Mesenchymal stem cell (in vitro differentiated cells and primary cell): ENCODE data around the gene ZKSCAN1.

Source experiments
- DNase-seq: peaks from one replicate; pipeline ENCODE4 v3.0.0-alpha.2; 2013
- H2AFZ ChIP-seq: one replicate; pipeline ENCODE4 v1.6.1; 2013; ENCODE audit warnings: low read depth, mild to moderate bottlenecking, control low read depth, inconsistent platforms, low read length, moderate library complexity
- H2AK5ac ChIP-seq: 2 replicates; pipeline ENCODE4 v1.6.1; 2013; ENCODE audit warnings: low read length, moderate library complexity, mild to moderate bottlenecking, inconsistent platforms; ENCODE audit not compliant: severe bottlenecking
- H2BK120ac ChIP-seq: one replicate; pipeline ENCODE4 v1.6.1; 2013; ENCODE audit warnings: low read depth, mild to moderate bottlenecking, inconsistent platforms, low read length, moderate library complexity
- H2BK12ac ChIP-seq, 2 experiments: one replicate each; pipeline ENCODE4 v1.6.1; 2013; ENCODE audit warnings: inconsistent platforms in 2 of 2, low read length in 2 of 2, mild to moderate bottlenecking in 2 of 2, moderate library complexity in 2 of 2, control low read depth in 1 of 2
- H2BK15ac ChIP-seq: one replicate; pipeline ENCODE4 v1.6.1; 2013; ENCODE audit warnings: mild to moderate bottlenecking, low read depth, inconsistent platforms; ENCODE audit not compliant: poor library complexity, severe bottlenecking
- H2BK5ac ChIP-seq: 2 replicates; pipeline ENCODE4 v1.6.1; 2013; ENCODE audit warnings: low read depth, mild to moderate bottlenecking, low read length, control low read depth, inconsistent platforms; ENCODE audit not compliant: poor library complexity, severe bottlenecking
- H3K14ac ChIP-seq, 2 experiments: one replicate each; pipeline ENCODE4 v1.6.1; 2013; ENCODE audit warnings: inconsistent platforms in 2 of 2, low read length in 2 of 2, control low read depth in 1 of 2, mild to moderate bottlenecking in 1 of 2, moderate library complexity in 1 of 2
- H3K18ac ChIP-seq, 2 experiments: one replicate each; pipeline ENCODE4 v1.6.1; 2013; ENCODE audit warnings: inconsistent platforms in 2 of 2, low read length in 2 of 2, control low read depth in 1 of 2, low read depth in 1 of 2, mild to moderate bottlenecking in 1 of 2
- H3K23ac ChIP-seq, 2 experiments: one replicate each; pipeline ENCODE4 v1.6.1; 2013; ENCODE audit warnings: inconsistent platforms in 2 of 2, low read length in 2 of 2, mild to moderate bottlenecking in 2 of 2, moderate library complexity in 2 of 2, control low read depth in 1 of 2
- H3K27ac ChIP-seq: 2 replicates; pipeline ENCODE4 v1.5.1; 2013; ENCODE audit warnings: mild to moderate bottlenecking, moderate library complexity, low read length, control low read depth, inconsistent platforms; ENCODE audit not compliant: poor library complexity, severe bottlenecking
- H3K27me3 ChIP-seq, 2 experiments: 2 replicates each; pipeline versions ENCODE4 v1.6.1 to v1.7.0; 2013; ENCODE audit warnings: low read length in 2 of 2, mild to moderate bottlenecking in 2 of 2, moderate library complexity in 2 of 2, control low read depth in 1 of 2, inconsistent platforms in 1 of 2; ENCODE audit not compliant: control insufficient read depth in 1 of 2, insufficient read depth in 1 of 2
- H3K36me3 ChIP-seq, 2 experiments: 2 replicates each; pipeline versions ENCODE4 v1.6.1 to v1.7.0; 2013; ENCODE audit warnings: low read length in 2 of 2, control low read depth in 1 of 2, inconsistent platforms in 1 of 2, low read depth in 1 of 2, mild to moderate bottlenecking in 1 of 2; ENCODE audit not compliant: insufficient read depth in 2 of 2, control insufficient read depth in 1 of 2
- H3K4ac ChIP-seq, 2 experiments: one replicate each; pipeline ENCODE4 v1.6.1; 2013; ENCODE audit warnings: inconsistent platforms in 2 of 2, low read length in 2 of 2, mild to moderate bottlenecking in 2 of 2, moderate library complexity in 2 of 2, control low read depth in 1 of 2, low read depth in 1 of 2
- H3K4me1 ChIP-seq: 2 replicates; pipeline ENCODE4 v1.6.1; 2013; ENCODE audit warnings: low read depth, low read length, control low read depth; ENCODE audit not compliant: control insufficient read depth, insufficient read depth
- H3K4me2 ChIP-seq: 2 replicates; pipeline ENCODE4 v1.6.1; 2013; ENCODE audit warnings: low read length, mild to moderate bottlenecking, inconsistent platforms; ENCODE audit not compliant: poor library complexity, severe bottlenecking
- H3K4me3 ChIP-seq, 2 experiments: 2 replicates each; pipeline versions ENCODE4 v1.5.1 to v1.7.0; 2013; ENCODE audit warnings: low read length in 2 of 2, mild to moderate bottlenecking in 2 of 2, control low read depth in 1 of 2, low read depth in 1 of 2; ENCODE audit not compliant: insufficient read depth in 1 of 2
- H3K79me1 ChIP-seq: replicated peaks from 2 replicates; pipeline ENCODE4 v1.6.1; 2013; ENCODE audit warnings: mild to moderate bottlenecking, control low read depth, low read length, inconsistent platforms; ENCODE audit not compliant: poor library complexity, severe bottlenecking
- H3K9ac ChIP-seq: 2 replicates; pipeline ENCODE4 v1.7.0; 2013; ENCODE audit warnings: mild to moderate bottlenecking, low read length, moderate library complexity
- H3K9me3 ChIP-seq: 2 replicates; pipeline ENCODE4 v1.7.0; 2013; ENCODE audit warnings: mild to moderate bottlenecking, low read length; ENCODE audit not compliant: control insufficient read depth
- H4K8ac ChIP-seq: one replicate; pipeline ENCODE4 v1.6.1; 2013; ENCODE audit warnings: inconsistent platforms, mild to moderate bottlenecking, low read length, moderate library complexity
- H4K91ac ChIP-seq: one replicate; pipeline ENCODE4 v1.6.1; 2013; ENCODE audit warnings: mild to moderate bottlenecking, low read length, inconsistent platforms
- WGBS: methylation state at CpG from one replicate; pipeline ENCODE4 v1.1.7; 2013; ENCODE audit warnings: mixed read lengths; 5-methylcytosine and 5-hydroxymethylcytosine counted together

Gene ZKSCAN1

GRCh38 chr7:100069991-100070390, 54.6 kb downstream of the ZKSCAN1 start:
- H3K27me3 ChIP-seq = no peaks in the 10 kb centered on the region
- no peak overlapping the region for H4K91ac ChIP-seq
- no peak overlapping the region for H3K23ac ChIP-seq
- no peak overlapping the region for H2AFZ ChIP-seq
- H3K4ac ChIP-seq = no peak overlapping the region
- WGBS = 99% methylated on average over 5 of the region's 5 CpGs
- H3K4me1 ChIP-seq = no peaks in the 10 kb centered on the region
- no peak overlapping the region for H3K18ac ChIP-seq
- peak overlapping the region in 1 of 2 experiments; percentile 53 for H3K4me3 ChIP-seq
- H2BK120ac ChIP-seq = no peak overlapping the region
- no peak overlapping the region for H4K8ac ChIP-seq
- no peak for DNase-seq
- H3K36me3 ChIP-seq = peaks cover 77 to 82% of the 10 kb centered on the region in 2 experiments
- no peak overlapping the region for H2BK5ac ChIP-seq
- H3K14ac ChIP-seq = no peak overlapping the region
- H3K79me1 ChIP-seq = peaks cover 29% of the 10 kb centered on the region
- H3K9me3 ChIP-seq = peaks cover 45% of the 10 kb centered on the region
- H2BK12ac ChIP-seq = no peak overlapping the region
- no peak overlapping the region for H3K4me2 ChIP-seq
- H2BK15ac ChIP-seq = no peak overlapping the region
- no peak overlapping the region for H2AK5ac ChIP-seq
- no peak overlapping the region for H3K27ac ChIP-seq
- H3K9ac ChIP-seq = no peak overlapping the region

- Histone ChIP-seq H4K91ac (no peak overlapping the region), H3K9ac (no peak overlapping the region)
- 99% methylated on average over 7 of the region's 11 CpGs for WGBS
These were observed 55.8 kb downstream of the ZKSCAN1 start for GRCh38 chr7:100071018-100071723.

GRCh38 chr7:100072462-100072861, 57.1 kb downstream of the ZKSCAN1 start:
- no peak overlapping the region for H3K27ac ChIP-seq
- H2AFZ ChIP-seq = no peak overlapping the region
- no peak for DNase-seq
- H2BK5ac ChIP-seq = no peak overlapping the region
- H3K14ac ChIP-seq = no peak overlapping the region
- H2BK120ac ChIP-seq = no peak overlapping the region
- H2AK5ac ChIP-seq = no peak overlapping the region
- H3K9me3 ChIP-seq = peaks cover 46% of the 10 kb centered on the region
- H2BK15ac ChIP-seq = no peak overlapping the region
- H3K4ac ChIP-seq = no peak overlapping the region
- no peak overlapping the region for H4K8ac ChIP-seq
- no peak overlapping the region for H3K4me2 ChIP-seq
- no peaks in the 10 kb centered on the region for H3K27me3 ChIP-seq
- H3K23ac ChIP-seq = no peak overlapping the region
- WGBS = 99% methylated on average over 10 of the region's 10 CpGs
- H3K9ac ChIP-seq = no peak overlapping the region
- no peak overlapping the region for H3K18ac ChIP-seq
- no peak overlapping the region for H2BK12ac ChIP-seq
- peaks cover 30% of the 10 kb centered on the region for H3K79me1 ChIP-seq
- peak overlapping the region in 1 of 2 experiments; percentile 53 for H3K4me3 ChIP-seq
- H3K4me1 ChIP-seq = no peaks in the 10 kb centered on the region
- H4K91ac ChIP-seq = no peak overlapping the region
- peaks cover 94 to 95% of the 10 kb centered on the region in 2 experiments for H3K36me3 ChIP-seq

More at GRCh38 chr7:100071018-100071723, 55.8 kb downstream of the ZKSCAN1 start:
- Histone ChIP-seq H2BK15ac (no peak overlapping the region), H4K8ac (no peak overlapping the region), H3K9me3 (peaks cover 46% of the 10 kb centered on the region), H2BK5ac (no peak overlapping the region), H3K27me3 (no peaks in the 10 kb centered on the region), H3K4me2 (no peak overlapping the region), H3K14ac (no peak overlapping the region), H3K18ac (no peak overlapping the region), H2AK5ac (no peak overlapping the region), H2AFZ (no peak overlapping the region), H3K4me1 (no peaks in the 10 kb centered on the region), H3K23ac (no peak overlapping the region), H3K36me3 (peaks cover 87 to 88% of the 10 kb centered on the region in 2 experiments), H3K79me1 (peaks cover 32% of the 10 kb centered on the region), H3K4me3 (peak overlapping the region in 1 of 2 experiments; percentile 53), H2BK12ac (no peak overlapping the region), H3K27ac (no peak overlapping the region), H3K4ac (no peak overlapping the region), H2BK120ac (no peak overlapping the region)
- no peak for DNase-seq

- Histone ChIP-seq H2AFZ (no peak overlapping the region), H3K27me3 (no peaks in the 10 kb centered on the region), H4K91ac (no peak overlapping the region)
These were observed 59.4 kb downstream of the ZKSCAN1 start for GRCh38 chr7:100074841-100075240.

More at GRCh38 chr7:100074841-100075240, 59.4 kb downstream of the ZKSCAN1 start:
- Histone ChIP-seq H3K4me1 (peaks cover 5% of the 10 kb centered on the region), H3K18ac (no peak overlapping the region), H2BK5ac (no peak overlapping the region), H3K36me3 (peaks cover 88% of the 10 kb centered on the region in 2 experiments), H3K4me3 (no peak overlapping the region), H3K4ac (no peak overlapping the region), H4K8ac (no peak overlapping the region), H3K23ac (no peak overlapping the region), H2BK15ac (no peak overlapping the region), H2AK5ac (no peak overlapping the region), H3K14ac (no peak overlapping the region), H3K27ac (no peak overlapping the region), H2BK120ac (no peak overlapping the region), H2BK12ac (no peak overlapping the region), H3K9me3 (peaks cover 44% of the 10 kb centered on the region), H3K79me1 (peaks cover 31% of the 10 kb centered on the region), H3K4me2 (no peak overlapping the region), H3K9ac (no peak overlapping the region)
- DNase-seq = no peak
- WGBS = over 99% methylated on average over 5 of the region's 7 CpGs
